Measurements from ENCODE around the gene SNAP47. TPM values are rescaled to one million over a fixed set of nuclear protein-coding genes. Genes with fewer than 3 reads are reported as not detected.

Gene SNAP47
- total and polyA plus RNA-seq, 9 of the 15 experiments (the other 6 are each of a cell fraction or from before 2014, with no cell fraction given): 2.5 to 41.3 (median 32.6) TPM

GRCh38 chr1:227756172-227756959 is 21.1 kb downstream of the SNAP47 start:
- no TSS peak for BruUV-seq (replicated peaks)
- H3K9me1 ChIP-seq (ENCODE audit: control insufficient read depth, insufficient read depth, low read length): no peaks in the 10 kb centered on the region
- H3K79me2 ChIP-seq (ENCODE audit: control insufficient read depth, insufficient read depth, low read length): peaks cover 35% of the 10 kb centered on the region; the same call in 2 of the 3 replicates
- intact Hi-C loops (cut with micrococcal nuclease): no loop called here
- no peaks in the 10 kb centered on the region for H3K9me3 ChIP-seq (replicated peaks; ENCODE audit: control insufficient read depth, insufficient read depth, low read depth, low read length)
- H3K4me2 ChIP-seq (ENCODE audit: insufficient read depth, low read length): no peak overlapping the region
- DNase-seq (ENCODE audit: extremely low read depth in 1 of 4, low spot score in 3 of 4) (no peak), ATAC-seq (no peak), FAIRE-seq (no peak)
- H3K36me3 ChIP-seq (ENCODE audit: control insufficient read depth, insufficient read depth, low read length): peaks cover 57% of the 10 kb centered on the region
- H4K20me1 ChIP-seq (replicated peaks; ENCODE audit: control insufficient read depth, insufficient read depth, low read length): peaks cover 8% of the 10 kb centered on the region
- ChIA-PET CTCF (ENCODE audit: low intra/inter-chr PET ratio) (no interaction called here), POLR2A (no interaction called here)
- in situ Hi-C loops (cut with MboI): no loop called here
- H3K4me3 ChIP-seq: no peak overlapping the region
- no peak overlapping the region for H3K27ac ChIP-seq (ENCODE audit: extremely low read depth, low read depth, low read length)
- WGBS (ENCODE audit: insufficient coverage, low coverage, missing lambda C conversion rate): 79% methylated on average over 13 of the region's 13 CpGs
- no peak overlapping the region for H2AFZ ChIP-seq (ENCODE audit: low read depth, low read length)
- no peaks in the 10 kb centered on the region for H3K27me3 ChIP-seq (ENCODE audit: control insufficient read depth in 2 of 2, insufficient read depth in 2 of 2, low read length in 2 of 2)
- H3K9ac ChIP-seq (ENCODE audit: insufficient read depth in 1 of 2, low read depth in 2 of 2, low read length in 2 of 2): 0 out of 4 replicates have a peak overlapping the region, but pooled peaks of 1 of the 2 experiments have one; percentile 15
- TF ChIP-seq RNF219 (CRISPR knock-in tag; IDR thresholded peaks at IDR 0.05): no peak
- TF ChIP-seq DEAF1 (CRISPR knock-in tag; IDR thresholded peaks at IDR 0.05): no peak
- no peak for TF ChIP-seq SIRT6 (IDR thresholded peaks at IDR 0.05; ENCODE audit: low read depth, low read length)
- TF ChIP-seq RBFOX2 (IDR thresholded peaks at IDR 0.05; ENCODE audit: low read depth, low read length): no peak
- TF ChIP-seq FOXK2 (conservative IDR thresholded peaks at IDR 0.05 in 1 of 2, IDR thresholded peaks at IDR 0.05 in 1 of 2; ENCODE audit: low read depth in 2 of 2): no peak
- TF ChIP-seq ZNF398 (CRISPR knock-in tag; IDR thresholded peaks at IDR 0.05): no peak
- TF ChIP-seq CHAMP1 (IDR thresholded peaks at IDR 0.05): no peak
- H3K4me1 ChIP-seq (replicated peaks in 1 of 2; ENCODE audit: control insufficient read depth in 2 of 2, insufficient read depth in 2 of 2, low read length in 2 of 2): peaks cover 8 to 9% of the 10 kb centered on the region in 2 experiments; a peak in 4 of 5 replicates
